Activated T-cell treated with anti-CD3 and anti-CD28 coated beads for 4 hours (primary cell): ENCODE measurements around the gene PTPRJ.
"Not testable (repeated sequence)": the region's sequence is repeated elsewhere in the genome, so short reads cannot be mapped to it uniquely, and the experiment has no call there.

Experiments used
- DNase-seq: peaks from one replicate; pipeline ENCODE4 v3.0.0-alpha.2; 2020

Gene PTPRJ

DNA sequence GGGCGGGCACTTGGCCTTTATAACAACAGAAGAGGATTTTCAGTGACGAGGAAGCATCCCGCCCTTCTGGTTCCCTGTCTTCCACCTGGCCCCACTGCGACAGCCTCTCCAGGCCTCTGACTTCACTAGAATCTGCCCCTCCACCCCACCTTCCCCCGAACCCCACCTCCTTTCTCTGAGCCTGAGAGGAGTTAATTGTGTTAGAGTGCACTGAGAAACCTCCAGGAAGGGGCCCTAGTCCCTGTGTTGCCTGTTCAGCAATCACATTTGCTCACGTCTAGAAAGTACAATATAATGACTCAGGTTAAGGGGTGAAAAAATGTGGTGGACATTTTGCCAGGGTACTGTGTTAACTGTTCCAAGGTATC, 38.8 kb downstream of the PTPRJ start:
- no peak for DNase-seq

DNA sequence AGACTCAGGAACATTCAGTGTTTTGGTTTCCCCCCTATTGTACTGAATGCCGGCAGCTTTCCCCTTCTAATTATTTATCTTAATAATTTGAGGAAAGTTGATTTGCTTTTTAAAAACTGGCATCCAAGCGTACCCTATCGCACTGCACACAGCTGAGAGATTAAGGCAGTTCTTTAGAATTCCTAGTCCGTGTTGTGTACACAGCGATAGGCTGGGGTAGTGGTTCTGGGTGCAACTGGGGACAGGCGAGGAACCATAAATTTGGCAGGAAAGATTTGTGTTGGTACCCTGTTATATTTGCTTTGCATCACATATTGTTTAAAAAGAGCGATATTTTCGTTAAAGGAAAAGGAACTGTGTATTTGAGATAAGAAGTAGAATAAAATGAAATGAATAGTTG, 39.2 kb downstream of the PTPRJ start:
- DNase-seq, result no peak

DNA sequence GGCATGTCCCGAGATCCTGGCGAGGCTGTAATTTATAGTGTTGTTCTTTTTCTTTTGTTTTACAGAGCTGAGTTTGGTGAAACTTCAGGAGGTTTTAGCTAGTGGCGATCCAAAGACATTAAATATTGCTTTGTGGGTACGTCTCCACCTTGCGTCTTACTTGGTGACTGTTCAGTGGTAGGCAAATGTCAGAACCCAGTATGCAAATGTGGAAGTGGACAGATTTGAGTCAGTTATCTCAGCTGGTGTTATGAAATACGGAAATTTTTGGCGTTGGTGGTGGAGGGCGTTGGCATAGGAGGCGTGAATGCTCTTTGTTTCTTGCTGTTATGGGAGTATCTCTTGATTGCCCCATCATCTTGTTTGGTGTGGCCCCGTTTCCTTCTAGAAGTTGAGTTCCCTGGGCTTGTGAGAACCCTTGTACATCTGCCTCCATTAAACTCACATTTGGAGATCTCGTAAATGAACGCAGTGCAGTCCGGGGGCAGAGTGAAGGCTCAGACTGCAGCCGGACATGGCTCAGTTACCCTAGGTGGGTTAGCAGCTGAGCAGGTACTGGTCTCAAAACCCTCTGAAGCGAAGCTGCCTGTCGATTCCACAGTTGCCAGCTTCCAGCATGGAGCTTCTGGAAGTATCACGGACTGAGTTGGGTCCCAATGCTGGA, 39.9 kb downstream of the PTPRJ start:
- no peak for DNase-seq

DNA sequence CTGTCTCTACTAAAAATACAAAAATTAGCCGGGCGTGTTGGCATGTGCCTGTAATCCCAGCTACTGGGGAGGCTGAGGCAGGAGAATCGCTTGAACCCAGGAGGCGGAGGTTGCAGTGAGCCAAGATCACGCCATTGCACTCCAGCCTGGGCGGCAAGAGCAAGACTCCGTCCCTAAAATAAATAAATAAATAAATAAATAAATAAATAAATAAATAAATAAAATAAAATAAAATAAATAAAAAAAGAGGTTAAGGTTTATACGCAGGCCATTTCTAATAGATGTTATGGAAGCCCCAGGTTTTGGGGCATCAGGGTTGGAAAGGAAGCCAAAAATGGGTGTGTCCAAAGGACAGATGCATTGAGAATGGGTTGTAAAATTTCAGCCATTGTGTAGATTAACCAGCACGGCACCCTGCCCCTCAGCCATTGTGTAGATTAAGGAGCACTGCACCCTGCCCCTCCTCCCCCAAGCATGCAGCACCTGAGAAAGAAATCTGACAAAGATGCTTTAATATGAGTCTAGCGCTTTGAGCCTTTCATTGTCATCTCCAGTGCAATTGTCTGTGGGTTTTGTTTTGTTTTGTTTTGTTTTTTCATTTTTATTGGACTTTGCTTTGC, 41.0 kb downstream of the PTPRJ start:
- not testable (repeated sequence) for DNase-seq

- DNase-seq, result no peak
These were observed 42.1 kb downstream of the PTPRJ start for GRCh38 chr11:48022445-48022844.

DNA sequence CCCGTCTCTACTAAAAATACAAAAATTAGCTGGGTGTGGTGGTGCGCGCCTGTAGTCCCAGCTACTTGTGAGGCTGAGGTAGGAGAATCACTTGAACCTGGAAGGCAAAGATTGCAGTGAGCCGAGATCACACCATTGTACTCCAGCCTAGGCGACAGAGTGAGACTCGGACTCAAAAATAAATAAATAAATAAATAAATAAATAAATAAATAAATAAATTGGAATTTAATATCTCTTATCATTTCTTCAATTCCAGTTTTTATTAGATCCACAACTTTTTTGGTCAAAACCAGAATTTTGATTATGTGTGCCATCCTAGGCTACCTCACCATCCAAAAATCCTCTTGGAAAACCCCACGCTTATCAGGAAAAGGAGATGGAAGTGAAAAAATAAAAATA, 43.2 kb downstream of the PTPRJ start:
- DNase-seq, result not testable (repeated sequence)

DNA sequence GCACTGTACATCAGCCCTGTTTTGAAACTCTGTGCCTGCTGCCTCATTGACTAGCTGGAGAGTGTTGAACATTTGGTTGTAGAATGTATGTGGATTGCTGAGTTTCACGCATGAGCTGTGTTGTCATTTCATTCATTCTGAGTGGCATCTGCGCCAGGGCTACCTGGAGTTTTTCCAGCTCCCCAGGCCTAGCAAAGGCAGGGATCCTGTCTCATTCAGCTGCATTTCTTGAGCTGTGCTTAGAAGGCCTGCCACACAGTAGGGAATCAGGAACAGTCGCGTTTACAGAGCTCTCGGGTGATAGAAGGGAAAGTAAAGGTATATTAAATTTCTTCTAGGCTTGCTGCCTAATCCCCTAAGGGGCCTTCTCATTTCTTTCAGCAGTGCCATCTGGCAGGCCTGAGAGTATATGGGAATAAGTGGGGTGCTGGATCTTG, 44.3 kb downstream of the PTPRJ start:
- DNase-seq, result no peak

- no peak for DNase-seq
These were observed 45.1 kb downstream of the PTPRJ start for GRCh38 chr11:48025293-48025983.

- no peak for DNase-seq
These were observed 45.6 kb downstream of the PTPRJ start for GRCh38 chr11:48025984-48026340.

DNA sequence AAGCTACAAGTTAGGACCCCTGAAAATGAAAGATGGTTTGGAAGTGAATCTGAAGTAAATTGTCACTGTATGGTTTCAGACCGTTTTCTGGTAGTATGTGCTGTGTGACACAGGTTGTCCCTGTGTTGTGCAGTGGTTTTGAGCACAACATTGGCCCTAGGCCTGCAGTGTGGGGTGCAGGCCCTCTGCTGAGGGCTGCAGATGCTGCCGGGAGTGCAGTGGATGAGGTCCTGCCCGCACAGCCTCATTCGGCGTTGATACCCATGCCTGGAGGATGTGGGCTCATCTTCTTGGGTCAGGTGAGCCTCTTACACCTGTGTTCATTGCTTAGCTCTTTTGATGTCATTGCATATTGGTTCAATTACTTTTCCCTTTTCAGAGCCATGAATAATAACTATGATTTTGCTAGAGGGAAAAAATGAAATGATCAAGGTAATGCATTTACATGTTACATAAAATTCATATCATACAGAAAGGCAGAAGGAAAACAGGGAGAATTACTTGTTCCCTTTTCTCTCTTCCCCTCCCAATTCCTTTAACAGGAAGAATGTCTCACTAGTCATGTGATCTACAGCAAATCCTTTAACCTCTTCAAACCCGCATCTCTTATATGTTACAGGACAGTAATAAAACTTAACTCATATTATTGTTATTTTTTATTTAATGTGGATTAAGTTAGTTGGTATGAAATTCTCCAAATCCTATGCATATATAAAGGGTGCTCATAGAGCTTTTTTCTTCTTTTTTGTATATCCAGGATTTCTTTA, 48.7 kb downstream of the PTPRJ start:
- no peak for DNase-seq

DNA sequence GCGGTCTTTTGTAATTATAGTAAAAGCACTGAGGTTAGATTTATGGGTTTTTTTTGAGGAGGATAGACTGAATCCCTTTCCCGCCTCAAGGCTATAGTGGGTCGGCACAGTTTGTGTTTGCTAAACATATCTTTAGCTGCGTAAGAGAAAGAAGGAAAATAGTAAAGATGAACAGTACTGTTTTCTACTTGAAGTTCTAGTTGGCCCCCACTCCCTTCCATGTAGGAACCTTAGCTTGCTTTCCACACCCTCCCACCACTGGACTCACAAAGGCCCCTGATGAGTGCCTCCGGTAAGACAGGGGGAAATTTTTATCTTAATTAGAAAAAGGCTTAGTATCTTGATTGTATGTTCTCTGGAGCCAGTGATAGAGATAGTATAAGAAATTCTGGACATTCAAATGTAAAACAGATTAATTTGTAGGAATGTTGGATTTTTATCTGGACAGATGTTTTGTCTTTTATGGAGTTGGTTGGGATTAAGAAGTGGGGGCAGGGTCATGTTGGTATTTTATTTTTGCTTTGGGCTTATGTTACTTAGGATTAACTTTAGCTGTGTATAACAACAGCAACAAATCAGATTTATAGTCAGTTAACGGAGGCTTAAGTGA, 49.4 kb downstream of the PTPRJ start:
- no peak for DNase-seq

GRCh38 chr11:48031602-48032001, 51.2 kb downstream of the PTPRJ start:
- DNase-seq, result no peak

DNA sequence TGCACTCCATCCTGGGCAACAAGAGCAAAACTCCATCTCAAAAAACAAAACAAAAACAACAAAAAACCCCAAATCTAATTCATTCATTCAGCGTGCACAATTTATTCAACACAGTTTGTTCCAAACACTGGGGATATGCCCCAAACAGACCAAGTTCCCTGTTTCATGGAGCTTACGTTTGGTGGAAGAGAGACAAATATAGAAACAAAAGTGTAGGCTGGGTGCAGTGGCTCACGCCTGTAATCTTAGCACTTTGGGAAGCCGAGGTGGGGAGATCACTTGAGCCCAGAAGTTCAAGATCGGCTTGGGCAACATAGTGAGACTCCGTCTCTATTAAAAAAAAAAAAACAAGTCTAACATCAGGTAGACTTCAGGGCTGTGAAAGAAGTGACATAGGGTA, 52.4 kb downstream of the PTPRJ start:
- DNase-seq, result no peak

DNA sequence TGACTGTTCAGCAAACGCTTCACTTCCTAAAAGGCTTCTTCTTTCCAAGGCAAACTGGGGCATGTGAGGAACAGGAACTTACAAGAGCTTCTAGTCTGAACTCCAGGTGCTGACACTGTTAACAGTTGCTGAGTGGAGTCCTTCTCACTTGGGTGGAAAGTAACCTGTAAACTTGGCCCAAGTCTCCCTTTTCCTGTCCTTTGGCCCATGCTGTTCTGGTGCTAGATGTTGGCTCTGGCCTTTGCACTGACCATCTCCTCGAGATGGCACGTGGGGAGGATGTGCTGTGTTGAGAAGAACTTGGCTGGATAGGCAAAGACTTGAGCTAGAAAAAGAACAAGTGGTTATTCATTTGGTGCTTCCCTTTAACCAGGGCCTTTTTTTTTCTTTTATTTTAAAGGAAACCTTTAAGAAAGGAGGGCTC, 53.6 kb downstream of the PTPRJ start:
- DNase-seq, result no peak

GRCh38 chr11:48034926-48035871, 54.8 kb downstream of the PTPRJ start:
- no peak for DNase-seq

DNA sequence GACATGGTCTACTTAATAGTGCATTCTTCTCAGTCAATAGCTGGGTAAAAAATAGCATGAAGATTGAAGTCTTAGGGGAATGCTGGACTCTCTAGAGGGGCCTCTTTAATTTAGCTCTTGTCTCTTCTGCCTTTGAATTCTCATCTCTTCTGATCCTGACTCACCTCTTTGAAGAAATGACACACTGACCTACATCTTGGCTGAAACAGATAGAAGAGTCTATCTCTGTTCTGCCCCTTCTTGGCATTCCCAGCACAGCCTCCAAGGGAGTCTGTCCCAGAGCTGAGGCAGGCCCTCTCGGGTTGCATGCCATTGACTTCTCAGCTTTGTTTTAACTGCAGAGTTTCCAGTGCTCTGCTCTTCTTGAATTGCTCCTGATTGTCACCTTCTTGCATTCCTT, 55.7 kb downstream of the PTPRJ start:
- no peak for DNase-seq

DNA sequence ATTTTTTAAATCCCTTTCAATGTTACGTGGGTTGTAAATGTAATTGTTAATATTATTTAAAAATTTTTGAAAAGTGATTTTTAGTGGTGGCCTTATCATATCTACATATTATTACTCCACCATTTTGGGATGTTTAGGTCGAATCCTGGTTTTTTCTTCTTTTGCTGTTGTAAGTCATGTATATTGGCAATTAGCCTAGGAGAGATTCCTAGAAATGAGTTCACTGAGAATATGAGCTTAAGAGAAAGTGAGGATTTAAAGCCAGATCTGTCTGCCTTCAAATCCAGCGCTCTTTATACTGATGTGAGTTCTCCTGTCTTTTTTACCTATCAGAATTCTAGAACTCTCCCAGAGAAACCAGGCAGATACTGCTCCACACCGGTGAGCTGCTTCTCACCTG, 56.1 kb downstream of the PTPRJ start:
- DNase-seq, result no peak

GRCh38 chr11:48037709-48038468, 57.5 kb downstream of the PTPRJ start:
- DNase-seq, result no peak

- DNase-seq, result no peak
These were observed 60.6 kb downstream of the PTPRJ start for GRCh38 chr11:48040830-48041444.

DNA sequence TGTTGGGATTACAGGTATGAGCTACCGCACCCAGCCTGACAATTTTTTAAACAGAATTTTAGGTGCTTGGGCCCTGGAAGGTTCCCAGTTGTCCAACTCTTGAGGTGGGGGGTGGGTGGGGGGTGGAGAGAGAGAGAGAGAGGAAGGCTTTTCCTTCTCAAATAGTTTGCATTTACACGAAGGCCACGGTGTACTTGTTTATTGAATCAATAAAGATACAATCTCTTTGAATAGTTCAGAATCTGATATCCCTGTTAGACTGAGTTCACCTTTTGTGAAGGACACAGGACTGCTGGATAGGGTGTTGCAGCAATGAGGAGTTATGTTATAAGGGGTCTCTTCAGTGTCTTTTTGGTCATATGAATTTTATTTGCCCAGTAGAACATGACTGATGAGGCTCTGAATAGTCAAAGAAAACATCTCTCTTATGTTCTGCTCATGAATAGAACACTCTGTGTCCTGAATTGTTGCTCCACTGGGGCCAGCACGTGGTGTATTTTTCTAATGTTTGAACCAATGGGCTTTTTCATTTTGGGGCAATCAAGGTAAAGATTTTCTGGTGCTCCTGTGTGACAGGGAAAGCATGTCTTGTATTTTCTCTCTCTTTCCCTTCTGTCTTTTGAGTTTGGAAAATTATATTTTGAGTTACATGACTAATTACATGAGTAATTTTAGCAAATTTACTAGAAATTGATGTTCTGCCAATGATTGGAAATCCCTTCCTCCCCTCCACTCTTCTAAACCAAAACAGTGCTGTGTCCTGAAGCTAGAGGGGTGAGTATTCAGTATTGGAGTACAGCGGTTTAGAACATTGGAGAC, 61.7 kb downstream of the PTPRJ start:
- no peak for DNase-seq
